ENCODE results near the gene KDM6B. TPM values are rescaled to one million over a fixed set of nuclear protein-coding genes. Genes with fewer than 3 reads are reported as not detected.
A peak's percentile ranks its signal among the peaks of the same experiment; 100 is the strongest.

The KDM6B gene
- total RNA-seq, 1 donor from 2014 or later, result 2.9 TPM

GRCh38 chr17:7840875-7841274 lies 6.9 kb downstream of the KDM6B start:
- FAIRE-seq, result no peak

DNA sequence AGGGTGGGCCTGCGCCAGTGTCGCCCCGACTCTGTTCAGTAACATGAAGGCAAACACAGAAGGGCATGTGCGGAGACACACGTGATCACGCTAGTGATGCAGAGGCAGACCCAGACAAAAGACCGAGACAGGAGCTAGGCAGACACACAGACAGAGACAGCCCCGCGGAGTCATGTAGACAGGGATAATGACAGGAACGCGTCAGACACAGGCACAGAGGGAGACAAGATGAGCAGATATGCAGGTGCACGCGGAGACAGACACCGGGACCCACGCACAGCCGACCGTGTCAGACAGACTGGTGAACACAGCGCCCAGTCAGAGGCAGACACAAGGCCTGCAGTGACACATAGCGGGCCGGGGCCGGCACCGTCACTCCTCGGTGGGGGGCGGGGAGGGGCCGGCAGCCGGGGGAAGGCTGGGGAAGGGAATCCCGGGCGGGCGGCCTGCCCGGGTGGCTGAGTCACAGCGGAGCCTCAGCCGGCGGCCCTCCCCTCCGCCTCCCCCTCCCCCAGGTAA lies 7.4 kb downstream of the KDM6B start:
- TF ChIP-seq, protein P1, sequence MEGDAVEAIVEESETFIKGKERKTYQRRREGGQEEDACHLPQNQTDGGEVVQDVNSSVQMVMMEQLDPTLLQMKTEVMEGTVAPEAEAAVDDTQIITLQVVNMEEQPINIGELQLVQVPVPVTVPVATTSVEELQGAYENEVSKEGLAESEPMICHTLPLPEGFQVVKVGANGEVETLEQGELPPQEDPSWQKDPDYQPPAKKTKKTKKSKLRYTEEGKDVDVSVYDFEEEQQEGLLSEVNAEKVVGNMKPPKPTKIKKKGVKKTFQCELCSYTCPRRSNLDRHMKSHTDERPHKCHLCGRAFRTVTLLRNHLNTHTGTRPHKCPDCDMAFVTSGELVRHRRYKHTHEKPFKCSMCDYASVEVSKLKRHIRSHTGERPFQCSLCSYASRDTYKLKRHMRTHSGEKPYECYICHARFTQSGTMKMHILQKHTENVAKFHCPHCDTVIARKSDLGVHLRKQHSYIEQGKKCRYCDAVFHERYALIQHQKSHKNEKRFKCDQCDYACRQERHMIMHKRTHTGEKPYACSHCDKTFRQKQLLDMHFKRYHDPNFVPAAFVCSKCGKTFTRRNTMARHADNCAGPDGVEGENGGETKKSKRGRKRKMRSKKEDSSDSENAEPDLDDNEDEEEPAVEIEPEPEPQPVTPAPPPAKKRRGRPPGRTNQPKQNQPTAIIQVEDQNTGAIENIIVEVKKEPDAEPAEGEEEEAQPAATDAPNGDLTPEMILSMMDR (IDR thresholded peaks at IDR 0.05; ENCODE audit: insufficient read depth, low read length, severe bottlenecking), result no peak
- Histone ChIP-seq H3K4me3 (ENCODE audit: low read depth, low read length) (peak overlapping the region; percentile 67), H3K36me3 (ENCODE audit: control insufficient read depth, insufficient read depth, low read length) (peaks cover 18% of the 10 kb centered on the region), H3K27me3 (ENCODE audit: control insufficient read depth, insufficient read depth, low read length) (no peaks in the 10 kb centered on the region)
- FAIRE-seq (no peak), DNase-seq (ENCODE audit: low read depth) (peak; percentile 79)

More at GRCh38 chr17:7840875-7841274, 6.9 kb downstream of the KDM6B start:
- Histone ChIP-seq H3K36me3 (ENCODE audit: control insufficient read depth, insufficient read depth, low read length) (peaks cover 15% of the 10 kb centered on the region), H3K4me3 (ENCODE audit: low read depth, low read length) (no peak overlapping the region), H3K27me3 (ENCODE audit: control insufficient read depth, insufficient read depth, low read length) (no peaks in the 10 kb centered on the region)
- TF ChIP-seq, protein P1 (IDR thresholded peaks at IDR 0.05; ENCODE audit: insufficient read depth, low read length, severe bottlenecking), result no peak
- no peak for DNase-seq (ENCODE audit: low read depth)

DNA sequence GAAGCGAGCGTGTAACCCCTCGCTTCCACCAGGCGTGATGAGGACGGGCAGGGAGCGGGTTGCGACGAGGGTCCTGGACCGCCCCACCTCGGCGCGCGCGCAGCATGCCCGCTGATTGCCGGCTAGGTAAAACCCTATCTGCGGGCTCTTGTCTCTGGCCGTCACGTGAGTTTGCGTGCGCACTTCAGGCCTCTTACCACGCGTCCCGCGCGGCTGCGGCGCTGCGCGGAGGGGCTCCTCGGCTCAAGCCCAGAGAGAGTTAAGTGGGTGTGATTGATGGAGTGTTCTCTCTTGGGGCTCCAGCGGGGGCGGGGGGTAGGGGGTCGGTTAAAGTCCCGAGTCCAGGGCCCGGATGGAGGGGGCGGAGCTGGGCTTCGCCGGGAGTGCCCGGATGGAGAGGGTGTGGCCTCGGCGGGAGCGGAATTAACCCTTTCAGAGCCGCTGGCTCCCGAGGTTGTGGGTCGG lies 7.9 kb downstream of the KDM6B start:
- TF ChIP-seq, protein P1 (IDR thresholded peaks at IDR 0.05; ENCODE audit: insufficient read depth, low read length, severe bottlenecking), result no peak
- H3K36me3 ChIP-seq (ENCODE audit: control insufficient read depth, insufficient read depth, low read length), result peaks cover 22% of the 10 kb centered on the region
- H3K4me3 ChIP-seq (ENCODE audit: low read depth, low read length), result peak overlapping the region; percentile 67
- FAIRE-seq (no peak), DNase-seq (ENCODE audit: low read depth) (peak; percentile 46)
- no peaks in the 10 kb centered on the region for H3K27me3 ChIP-seq (ENCODE audit: control insufficient read depth, insufficient read depth, low read length)

GRCh38 chr17:7842380-7843256 lies 8.6 kb downstream of the KDM6B start:
- H3K36me3 ChIP-seq (ENCODE audit: control insufficient read depth, insufficient read depth, low read length), result peaks cover 26% of the 10 kb centered on the region
- DNase-seq (ENCODE audit: low read depth) (peak; percentile 94), FAIRE-seq (no peak)
- TF ChIP-seq, protein P1 (IDR thresholded peaks at IDR 0.05; ENCODE audit: insufficient read depth, low read length, severe bottlenecking), result peak; percentile 7
- H3K27me3 ChIP-seq (ENCODE audit: control insufficient read depth, insufficient read depth, low read length), result no peaks in the 10 kb centered on the region
- peak overlapping the region; percentile 67 for H3K4me3 ChIP-seq (ENCODE audit: low read depth, low read length)

DNA sequence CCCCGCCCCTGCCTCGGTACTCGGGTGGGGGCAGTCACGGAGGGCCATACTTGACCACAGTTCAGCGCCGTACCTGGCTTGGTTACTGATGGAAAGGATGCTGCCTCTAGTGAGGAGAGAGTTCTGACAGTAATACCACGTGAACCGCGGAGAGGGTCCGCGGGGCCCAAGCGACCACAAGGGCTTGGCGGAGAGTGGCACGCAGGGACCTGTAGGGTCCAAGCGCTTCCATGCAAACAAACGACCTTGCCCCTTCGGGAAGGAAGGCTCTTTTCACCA lies 9.2 kb downstream of the KDM6B start:
- Histone ChIP-seq H3K36me3 (ENCODE audit: control insufficient read depth, insufficient read depth, low read length) (peaks cover 30% of the 10 kb centered on the region), H3K27me3 (ENCODE audit: control insufficient read depth, insufficient read depth, low read length) (no peaks in the 10 kb centered on the region), H3K4me3 (ENCODE audit: low read depth, low read length) (peak overlapping the region; percentile 67)
- TF ChIP-seq, protein P1 (IDR thresholded peaks at IDR 0.05; ENCODE audit: insufficient read depth, low read length, severe bottlenecking), result no peak
- DNase-seq (ENCODE audit: low read depth), result no peak
- FAIRE-seq, result no peak
